Loucy (cell line): Measurements from ENCODE around the gene GPR39.

Experiments
- EZH2phosphoT487 ChIP-seq: fragments of 200-600 bp; IDR thresholded peaks from 2 replicates; pipeline ENCODE4 v1.6.1; 2018; ENCODE audit warnings: antibody characterized with exemption, mild to moderate bottlenecking, moderate library complexity, borderline replicate concordance
- TF ChIP-seq, protein P1 (sequence below): fragments of 200-600 bp; sonication (generic); conservative IDR thresholded peaks from 2 replicates; pipeline ENCODE4 v1.5.1; 2014; ENCODE audit warnings: mild to moderate bottlenecking, antibody characterized with exemption, low read length

DNA sequence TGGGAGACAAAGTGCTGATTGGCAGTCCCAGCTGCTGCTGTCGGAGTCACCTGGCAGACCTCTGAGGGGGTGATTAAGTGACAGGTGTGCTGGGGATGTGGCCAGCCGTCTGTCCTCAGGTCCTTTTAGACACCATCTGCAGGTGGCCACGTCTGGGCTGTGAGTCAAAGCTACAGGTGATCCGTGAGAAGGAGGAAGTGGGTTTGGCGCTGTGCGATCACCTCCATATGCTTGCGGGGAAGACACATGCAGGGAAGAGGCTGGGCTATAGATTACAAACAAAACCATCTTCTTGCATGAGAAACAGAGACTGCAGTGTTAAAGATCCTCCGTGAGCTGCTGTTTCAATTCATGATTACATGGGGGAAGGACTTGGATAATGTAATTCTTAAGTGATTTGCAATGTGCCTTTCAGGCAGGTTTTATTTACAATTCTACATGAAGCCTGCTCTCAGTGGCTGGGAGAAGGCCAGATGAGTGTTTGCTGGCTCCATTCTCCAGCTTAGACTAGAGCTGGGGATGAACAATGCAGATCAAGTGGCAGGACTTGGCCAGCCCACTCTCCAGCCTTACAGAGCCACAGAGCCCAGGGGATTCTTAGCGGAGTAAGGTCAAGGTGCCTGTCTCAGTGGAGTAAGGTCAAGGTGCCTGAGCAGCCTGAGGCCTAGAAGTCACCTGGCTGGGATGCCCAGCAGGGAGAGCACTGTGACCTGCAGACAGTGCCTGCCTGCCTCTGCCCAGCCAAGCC, 165.6 kb downstream of the GPR39 start:
- TF ChIP-seq, protein P1, sequence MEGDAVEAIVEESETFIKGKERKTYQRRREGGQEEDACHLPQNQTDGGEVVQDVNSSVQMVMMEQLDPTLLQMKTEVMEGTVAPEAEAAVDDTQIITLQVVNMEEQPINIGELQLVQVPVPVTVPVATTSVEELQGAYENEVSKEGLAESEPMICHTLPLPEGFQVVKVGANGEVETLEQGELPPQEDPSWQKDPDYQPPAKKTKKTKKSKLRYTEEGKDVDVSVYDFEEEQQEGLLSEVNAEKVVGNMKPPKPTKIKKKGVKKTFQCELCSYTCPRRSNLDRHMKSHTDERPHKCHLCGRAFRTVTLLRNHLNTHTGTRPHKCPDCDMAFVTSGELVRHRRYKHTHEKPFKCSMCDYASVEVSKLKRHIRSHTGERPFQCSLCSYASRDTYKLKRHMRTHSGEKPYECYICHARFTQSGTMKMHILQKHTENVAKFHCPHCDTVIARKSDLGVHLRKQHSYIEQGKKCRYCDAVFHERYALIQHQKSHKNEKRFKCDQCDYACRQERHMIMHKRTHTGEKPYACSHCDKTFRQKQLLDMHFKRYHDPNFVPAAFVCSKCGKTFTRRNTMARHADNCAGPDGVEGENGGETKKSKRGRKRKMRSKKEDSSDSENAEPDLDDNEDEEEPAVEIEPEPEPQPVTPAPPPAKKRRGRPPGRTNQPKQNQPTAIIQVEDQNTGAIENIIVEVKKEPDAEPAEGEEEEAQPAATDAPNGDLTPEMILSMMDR: no peak
- TF ChIP-seq EZH2phosphoT487: no peak
